Left renal pelvis (tissue), 4 donors: Measurements from ENCODE around the gene IMPG2. TPM values are rescaled to one million over a fixed set of nuclear protein-coding genes. Genes with fewer than 3 reads are reported as not detected.
"Not testable (repeated sequence)": the region's sequence is repeated elsewhere in the genome, so short reads cannot be mapped to it uniquely, and the experiment has no call there.

Source experiments
- DNase-seq, 4 donors: peaks; one replicate each; pipeline ENCODE4 v3.0.0-alpha.2; 2013; ENCODE audit warnings: low read depth in 4 of 4, low spot score in 3 of 4
- polyA plus RNA-seq, 4 donors: library from polyadenylated mRNA; unstranded; fragments of 120-200 nt; gene quantifications; one replicate each; pipeline ENCODE4 v1.2.1, GENCODE V29; 2013; ENCODE audit not compliant: insufficient read length in 4 of 4

The IMPG2 gene
- polyA plus RNA-seq: under 1 TPM; 0.30 to 0.70 (median 0.54) TPM

DNA sequence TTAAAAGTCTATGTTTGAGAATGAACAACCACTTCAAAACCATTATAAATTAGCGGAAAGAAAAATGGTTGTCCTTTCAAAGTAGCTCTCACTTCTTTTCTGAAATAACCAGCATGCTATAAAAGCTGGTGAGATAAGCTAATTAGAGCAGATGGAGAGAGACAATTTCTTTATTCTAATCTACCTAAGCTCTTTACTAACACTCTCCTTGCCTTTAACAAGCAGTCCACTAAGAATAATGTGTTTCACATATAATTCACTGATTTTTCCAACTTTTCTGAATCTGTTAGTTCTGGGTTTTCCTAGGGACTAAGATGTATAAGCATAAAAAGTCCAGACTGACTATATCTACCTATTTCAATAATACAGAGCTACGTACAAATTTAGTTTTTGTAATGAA is at the start of gene IMPG2:
TSS of gene IMPG2 (minus strand) at position 101 of the 400 bp plus-strand sequence. CDS start 203 bp downstream, outside the sequence.
- DNase-seq: no peak

DNA sequence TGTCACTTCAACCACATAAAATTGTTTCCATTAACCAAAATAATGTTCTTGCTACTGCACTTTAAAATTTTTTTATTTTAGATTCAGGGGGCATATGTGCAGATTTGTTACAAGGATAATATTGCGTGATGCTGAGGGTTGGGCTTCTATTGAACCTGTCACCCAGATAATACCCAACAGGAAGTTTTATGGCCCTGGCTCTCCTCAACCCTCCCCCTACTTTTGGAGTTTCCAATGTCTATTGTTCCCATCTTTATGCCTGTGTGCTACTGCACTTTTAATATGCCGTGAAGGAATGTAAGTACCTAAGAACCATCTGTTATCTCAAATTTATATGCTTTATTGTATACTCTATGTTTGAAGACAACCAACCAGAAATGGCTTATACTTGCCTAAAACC is 42.0 kb upstream of the IMPG2 start:
- DNase-seq: no peak

DNA sequence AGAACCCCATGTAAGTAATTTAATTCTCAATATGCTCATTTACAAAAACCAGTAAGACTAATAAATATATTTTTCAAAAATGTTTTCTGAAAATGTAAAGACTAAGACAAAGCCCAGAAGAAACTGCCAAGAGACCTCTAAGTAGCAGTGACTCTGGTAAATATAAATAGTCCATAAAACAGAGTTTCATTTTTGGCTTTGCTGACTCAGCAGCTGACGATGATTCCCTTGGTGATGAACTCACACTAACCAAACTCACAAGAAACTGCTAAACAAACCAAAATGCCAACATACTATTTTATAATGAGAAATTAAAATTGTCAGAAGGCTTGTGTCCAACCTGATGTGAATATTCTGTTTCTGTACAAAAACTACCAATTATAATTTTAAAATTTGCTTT is 31.5 kb upstream of the IMPG2 start:
- DNase-seq: no peak

DNA sequence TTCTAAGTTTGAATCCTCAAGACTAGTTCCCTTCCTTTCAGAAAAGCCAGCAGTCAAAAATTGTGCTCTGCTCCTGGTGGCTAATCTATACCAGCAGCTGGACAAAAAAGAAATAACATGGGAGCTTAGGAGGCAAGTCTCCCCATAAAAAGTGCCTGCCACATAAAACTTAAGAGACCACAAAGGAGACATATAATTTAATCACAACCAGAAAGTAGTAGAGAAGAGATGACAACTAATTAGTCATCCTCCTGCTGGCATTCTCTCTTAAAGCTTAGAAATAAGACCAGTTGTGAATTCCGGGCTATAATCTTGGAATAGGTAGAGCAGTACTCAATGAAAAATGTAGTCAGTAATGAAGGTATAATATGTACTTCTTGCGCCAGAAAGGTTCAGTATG is 20.2 kb upstream of the IMPG2 start:
- DNase-seq: no peak

DNA sequence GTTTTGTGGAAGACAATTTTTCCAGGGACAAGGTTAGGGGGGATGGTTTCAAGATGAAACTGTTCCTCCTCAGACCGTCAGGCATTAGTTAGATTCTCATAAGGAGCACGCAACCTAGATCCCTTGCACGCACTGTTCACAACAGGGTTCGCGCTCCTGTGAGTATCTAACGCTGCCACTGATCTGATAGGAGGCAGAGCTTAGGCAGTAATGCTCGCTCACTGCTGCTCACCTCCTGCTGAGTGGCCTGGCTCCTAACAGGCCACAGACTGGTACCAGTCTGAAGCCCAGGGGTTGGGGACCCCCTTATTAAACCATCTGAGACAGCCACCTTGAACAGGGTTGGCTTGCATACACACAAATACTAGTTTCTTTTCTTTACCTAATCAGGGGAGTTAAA is 13.5 kb upstream of the IMPG2 start:
- no peak for DNase-seq

DNA sequence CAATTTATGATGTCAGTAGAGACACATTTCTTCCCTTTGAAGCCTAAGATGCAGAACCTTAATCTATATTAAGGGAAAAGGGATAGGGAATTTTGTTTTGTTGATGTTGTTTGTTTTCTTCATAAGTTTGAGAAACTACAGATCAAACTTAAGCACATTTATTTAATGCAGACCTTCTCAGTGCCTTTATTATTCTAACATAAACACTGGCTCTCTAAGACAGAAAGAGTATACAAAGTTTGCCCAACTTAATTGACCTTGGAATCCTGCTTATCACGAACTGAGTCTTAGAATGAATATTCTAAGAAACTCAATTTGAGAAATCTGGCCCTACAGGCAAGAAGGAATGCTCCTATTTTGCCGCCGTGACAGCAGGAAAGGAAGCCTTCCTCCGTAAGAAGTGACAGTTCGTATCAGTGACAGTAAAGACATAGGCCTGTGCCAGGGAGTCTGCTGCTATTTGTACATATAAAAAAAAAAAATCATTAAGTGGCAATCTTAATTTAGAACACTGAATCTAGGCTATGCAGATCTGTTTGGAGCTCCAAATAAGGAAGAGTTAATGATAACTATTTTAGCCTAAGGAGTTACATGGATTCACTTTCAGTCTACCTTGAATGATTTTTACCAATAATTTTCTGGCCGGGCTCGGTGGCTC is 8.8 kb upstream of the IMPG2 start:
- DNase-seq: no peak

DNA sequence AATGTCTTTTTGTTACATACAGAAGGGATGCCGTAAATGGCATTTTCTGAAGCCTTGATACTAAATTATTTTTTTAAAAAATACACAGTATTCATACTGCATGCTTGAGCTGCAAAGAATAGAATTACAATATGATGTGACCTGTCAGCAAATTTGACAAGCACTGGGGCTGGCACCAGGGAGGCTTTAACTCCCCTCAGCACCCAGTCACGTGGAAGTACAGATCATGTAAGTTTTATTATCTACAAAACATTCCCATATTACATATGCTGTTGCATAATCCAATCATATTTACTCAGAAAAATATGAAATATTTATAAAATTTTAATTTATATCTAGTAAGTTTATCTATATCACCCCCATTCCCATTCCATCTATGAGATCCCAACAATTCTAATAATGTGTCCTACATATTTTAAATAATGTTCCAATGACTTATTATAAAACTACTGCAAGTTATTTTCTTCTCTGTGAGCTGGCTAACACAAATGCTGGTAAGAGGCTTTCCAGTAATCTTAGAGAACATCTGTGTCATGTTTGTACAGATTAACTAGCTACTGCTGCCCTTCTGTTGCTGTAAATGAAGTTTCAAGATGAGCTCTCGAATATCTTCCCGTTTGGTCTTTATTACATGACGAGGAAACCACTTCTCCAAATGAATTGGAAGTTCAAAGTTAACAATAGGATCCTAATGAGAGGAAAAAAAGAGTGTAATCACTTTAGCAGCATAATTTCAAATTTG is 5.2 kb upstream of the IMPG2 start:
- no peak for DNase-seq

DNA sequence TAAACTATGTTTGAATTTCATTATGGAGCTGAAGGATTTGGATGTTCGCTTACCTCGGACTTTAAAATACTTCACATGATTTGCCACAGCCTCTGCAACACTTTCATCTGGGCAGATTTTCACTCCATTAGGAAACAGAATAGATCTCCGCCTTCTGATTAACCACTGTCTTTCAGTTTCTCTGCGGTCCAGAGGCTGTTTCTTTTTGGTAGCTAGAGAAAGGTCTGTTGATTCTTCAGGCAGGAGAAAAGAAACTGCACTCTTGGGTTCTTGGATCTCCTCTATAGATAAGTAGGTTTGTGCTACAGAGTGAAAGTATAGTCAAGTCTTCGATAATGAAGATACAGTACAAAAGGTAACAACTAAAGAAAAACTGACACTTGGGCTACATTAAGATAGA is 844 bp downstream of the IMPG2 start:
- DNase-seq: no peak

DNA sequence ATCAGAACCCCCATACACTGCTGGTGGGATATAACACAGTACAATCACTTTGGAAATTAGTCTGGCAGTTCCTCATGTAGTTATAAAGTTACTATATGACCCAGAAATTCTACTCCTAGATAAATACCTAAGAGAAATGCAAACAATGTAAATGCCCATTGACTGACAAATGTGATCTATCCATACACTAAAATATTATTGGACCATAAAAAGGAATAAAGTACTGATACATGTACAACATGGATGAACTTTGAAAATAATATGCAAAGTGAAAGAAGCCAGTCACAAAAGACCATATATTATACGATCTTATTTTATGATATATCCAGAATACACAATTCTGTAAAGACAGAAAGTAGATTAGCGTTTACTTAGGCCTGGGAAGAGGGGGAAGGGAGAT is 7.8 kb downstream of the IMPG2 start:
- no peak for DNase-seq

DNA sequence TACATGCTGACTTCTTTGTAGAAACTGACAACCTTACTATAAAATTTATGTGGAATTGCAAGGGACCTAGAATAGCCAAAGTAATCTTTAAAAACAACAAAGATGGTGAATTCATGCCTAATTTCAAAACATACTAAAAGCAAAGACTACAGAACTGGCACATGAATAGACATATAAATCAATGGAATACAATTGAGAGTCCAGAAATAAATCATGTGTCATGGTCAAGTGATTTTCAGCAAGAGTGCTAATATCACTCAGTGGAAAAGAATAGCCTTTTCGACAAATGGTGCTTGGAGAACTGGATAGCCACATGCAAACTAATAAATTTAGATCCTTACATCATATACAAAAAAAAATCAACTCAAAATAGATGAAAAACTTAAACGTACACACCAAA is 8.7 kb downstream of the IMPG2 start:
- no peak for DNase-seq

DNA sequence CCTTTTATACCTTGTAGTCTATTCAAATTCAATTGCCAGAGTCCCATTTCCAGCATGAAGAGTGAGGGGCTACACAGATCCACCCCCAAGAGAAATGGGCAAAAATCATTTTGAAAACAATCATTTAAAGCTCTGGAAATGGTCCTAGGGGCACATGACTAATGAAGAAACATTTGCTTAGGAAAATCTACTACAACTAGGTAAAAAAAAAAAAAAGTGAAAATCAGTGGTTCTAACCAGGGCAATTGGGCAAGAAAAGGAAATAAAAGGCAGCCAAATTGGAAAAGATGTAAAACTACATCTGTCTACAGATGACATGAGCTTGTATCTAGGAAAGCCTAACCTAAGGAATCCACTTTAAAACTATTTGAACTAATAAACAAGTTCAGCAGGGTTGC is 9.4 kb downstream of the IMPG2 start:
- DNase-seq: no peak

DNA sequence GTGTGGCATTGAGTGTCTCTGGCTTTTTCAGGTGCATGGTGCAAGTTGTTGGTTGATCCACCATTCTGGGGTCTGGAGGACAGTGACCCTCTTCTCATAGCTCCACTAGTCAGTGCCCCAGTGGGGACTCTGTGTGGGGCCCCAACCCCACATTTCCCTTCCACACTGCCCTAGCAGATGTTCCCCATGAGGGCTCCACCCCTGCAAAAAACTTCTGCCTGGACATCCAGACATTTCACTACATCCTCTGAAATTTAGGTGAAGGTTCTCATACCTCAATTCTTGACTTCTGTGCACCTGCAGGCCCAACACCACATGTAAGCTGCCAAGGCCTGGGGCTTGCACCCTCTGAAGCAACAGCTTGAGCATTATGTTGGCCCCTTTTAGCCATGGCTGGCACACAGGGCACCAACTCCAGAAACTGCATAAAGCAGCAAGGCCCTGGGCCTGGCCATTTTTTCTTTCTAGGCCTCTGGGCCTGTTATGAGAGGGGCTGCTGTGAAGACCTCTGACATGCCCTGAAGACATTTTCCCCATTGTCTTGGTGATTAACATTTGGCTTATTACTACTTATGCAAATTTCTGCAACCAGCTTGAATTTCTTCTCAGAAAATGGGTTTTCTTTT is 12.1 kb downstream of the IMPG2 start:
- DNase-seq: not testable (repeated sequence)

DNA sequence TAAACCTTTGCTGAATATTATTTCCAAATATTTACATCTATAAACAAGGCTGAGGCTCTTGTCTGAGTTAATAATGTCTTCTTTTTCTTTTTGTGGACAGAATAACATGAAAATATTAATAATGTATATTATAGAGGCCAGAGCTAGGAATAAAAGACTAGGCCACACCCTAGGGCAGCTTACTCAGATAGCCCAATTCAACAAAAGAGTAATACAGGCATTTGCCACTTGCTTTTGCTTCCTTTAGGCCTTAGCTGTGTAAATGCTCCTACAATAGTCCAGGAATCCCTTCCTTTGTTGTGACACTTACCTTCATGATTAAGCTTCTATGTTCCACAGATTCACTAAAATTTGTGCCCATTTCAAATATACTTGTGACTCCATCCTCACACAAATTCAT is 16.5 kb downstream of the IMPG2 start:
- no peak for DNase-seq

DNA sequence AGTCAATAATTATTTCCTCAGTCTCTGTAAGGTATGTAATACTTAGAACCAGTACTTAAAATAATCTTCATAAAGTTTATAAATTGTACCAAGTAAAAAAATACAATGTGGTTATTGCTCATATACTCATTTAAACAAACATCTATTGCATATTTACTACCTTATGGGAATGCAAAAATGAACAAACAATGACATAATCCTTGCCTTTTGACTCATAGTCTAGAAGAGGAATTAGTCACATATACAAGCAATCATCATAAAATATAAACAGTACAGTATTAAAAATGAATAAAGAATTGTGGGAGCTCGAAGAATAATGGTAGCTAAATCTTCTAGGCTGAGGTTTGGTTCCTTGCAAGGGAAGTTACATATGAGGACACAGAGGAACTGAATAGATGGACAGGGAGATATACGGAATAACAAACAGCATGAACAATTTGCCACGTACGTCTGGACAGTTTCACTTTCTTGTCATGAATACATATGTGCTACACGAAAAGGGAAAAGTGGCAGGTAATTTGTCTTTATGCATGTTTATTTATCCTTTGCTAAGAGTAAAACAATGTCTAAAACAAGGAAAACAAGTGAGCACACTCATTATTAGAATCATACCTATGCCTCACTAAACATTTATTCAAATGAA is 17.2 kb downstream of the IMPG2 start:
- no peak for DNase-seq

DNA sequence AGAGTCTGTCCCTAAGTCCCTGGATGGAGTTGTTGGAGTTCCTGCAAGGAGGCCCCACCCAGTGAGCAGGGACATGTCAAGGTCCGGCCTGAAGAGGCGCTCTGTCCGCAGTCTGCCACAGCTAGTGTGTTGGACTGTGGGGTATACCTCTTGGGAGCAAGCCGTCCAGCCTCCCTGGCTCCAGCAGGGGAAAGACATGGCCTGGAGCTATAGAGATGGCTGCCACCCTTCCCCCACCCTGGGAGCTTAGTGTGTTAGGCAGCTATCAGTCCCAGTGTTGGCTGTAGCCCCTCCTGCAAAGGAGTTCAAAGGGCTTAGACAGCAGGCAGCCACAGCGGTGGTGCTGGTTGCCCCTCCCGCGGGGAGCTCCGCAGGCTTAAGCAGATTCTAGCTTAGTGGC is 20.3 kb downstream of the IMPG2 start:
- no peak for DNase-seq

DNA sequence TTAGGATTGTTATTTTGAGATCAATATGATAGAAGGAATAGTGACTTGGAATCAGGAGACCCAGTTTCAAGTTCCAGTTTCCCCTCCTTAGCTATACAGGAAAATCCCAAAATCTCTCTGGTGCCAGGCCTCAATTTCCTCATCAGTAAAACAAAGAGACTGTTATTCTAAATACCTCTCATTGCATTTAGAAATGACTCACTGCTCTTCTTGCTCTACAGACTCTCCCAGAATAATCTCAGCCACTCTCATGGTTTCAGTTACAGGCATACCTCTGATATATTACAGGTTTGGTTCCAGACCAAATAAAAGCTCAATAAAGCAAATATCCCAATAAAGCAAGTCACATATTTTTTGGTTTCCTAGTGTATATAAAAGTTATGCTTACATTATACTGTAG is 28.3 kb downstream of the IMPG2 start:
- DNase-seq: no peak

DNA sequence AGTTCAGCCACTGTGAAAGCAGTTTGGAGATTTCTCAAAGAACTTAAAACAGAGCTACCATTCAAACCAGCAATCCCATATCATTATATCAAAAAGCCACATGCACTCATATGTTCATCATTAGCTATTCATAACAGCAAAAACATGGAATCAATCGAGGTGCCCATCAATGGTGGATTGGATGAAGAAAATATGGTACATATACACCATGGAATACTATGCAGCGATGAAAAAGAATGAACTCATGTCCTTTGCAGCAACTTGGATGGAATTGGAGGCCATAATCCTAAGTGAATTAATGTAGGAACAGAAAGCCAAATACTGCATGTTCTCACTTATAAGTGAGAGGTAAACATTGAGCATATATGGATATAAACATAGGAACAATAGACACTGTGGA is 32.1 kb downstream of the IMPG2 start:
- no peak for DNase-seq

DNA sequence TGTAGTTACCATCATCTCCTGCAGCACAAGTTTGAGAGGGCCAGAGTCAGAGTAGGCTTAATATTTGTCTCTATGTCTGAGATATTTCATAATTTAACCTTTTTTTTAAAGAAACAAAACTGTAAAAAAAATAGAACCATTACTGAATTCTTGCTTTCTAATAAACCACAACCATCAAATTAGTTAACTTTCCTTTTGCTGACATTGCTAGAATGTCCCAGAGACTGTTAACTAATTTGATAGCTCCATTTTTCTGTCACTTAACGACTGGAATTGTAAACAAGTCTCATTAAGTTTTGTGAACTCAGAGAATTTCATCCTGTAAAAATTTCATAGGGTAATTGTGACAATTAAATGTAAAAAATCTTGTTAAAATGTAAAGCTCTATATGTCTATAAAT is 35.6 kb downstream of the IMPG2 start:
- DNase-seq: no peak

DNA sequence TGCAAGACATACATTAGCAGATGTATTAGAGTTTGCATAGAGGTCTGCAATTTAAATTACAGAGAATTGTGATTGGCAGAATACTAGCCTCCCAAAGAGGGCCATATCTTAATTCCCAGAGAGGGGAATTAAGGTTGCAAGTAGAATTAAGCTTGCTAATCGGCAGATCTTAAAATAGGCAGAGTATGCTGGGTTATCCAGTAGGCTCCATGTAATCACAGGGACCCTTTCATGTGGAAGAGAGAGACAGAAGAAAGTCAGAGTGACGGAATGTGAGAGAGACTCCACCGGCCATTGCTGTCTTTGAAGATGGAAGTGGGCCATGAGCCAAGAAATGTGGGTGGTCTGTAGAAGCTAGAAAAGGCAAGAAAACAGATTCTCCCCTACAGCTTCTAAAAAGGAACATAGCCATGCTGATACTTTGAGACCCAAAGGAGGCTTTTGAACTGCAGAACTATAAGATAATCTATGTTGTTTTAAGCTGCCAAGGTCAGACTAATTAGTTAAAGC is 38.8 kb downstream of the IMPG2 start:
- DNase-seq: peak in 3 of 4 donors; percentile 10 to 12 (median 11)

DNA sequence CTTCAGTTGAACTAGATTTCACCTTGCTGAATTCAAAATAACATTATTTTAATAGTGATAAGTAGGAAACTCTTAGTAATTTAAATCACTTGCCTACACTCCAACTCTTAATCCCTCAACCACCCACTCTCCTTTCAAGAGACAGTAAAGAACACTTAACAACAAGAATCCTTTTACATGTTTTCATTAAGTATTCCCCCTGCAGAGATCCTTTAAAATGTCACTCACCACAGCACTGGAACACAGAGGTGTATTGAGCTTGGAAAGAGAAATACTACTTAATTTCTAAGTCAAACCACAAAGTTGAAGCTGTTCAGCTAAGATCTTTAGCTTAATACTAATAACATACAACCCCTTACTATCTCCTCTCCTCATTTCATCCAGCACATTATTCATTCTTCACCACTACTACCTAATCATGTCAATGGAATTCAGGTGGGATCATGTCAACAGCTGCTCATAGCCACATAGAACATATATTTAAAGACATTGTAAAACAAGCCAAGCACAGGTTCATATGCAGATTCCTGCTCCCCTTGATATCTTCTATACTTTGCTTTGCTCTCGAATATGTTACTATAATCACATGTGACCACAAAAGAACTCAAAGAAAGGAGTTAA is 40.5 kb downstream of the IMPG2 start:
- no peak for DNase-seq

DNA sequence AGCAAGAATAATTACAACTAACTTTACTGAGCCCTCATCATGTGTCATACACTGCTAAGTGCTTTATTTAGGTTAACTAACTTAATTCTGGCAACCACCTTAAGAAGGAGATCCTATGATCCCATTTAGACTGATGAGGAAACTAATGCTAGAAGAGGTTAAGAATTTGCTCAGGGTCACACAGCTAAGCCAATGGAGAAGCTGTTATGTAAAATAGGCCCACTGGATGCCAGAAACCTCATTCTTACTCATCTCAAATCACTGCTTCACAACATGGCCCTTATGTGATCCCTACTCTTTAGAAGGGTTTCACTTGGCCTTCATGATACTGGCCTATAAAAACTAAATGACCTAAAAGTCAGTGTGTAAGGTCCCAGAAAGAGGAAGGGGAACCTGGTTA is 41.2 kb downstream of the IMPG2 start:
- DNase-seq: no peak
